Endothelial cell of umbilical vein (primary cell): ENCODE measurements around the gene TNIK. TPM values are rescaled to one million over a fixed set of nuclear protein-coding genes. Genes with fewer than 3 reads are reported as not detected.
A peak's percentile ranks its signal among the peaks of the same experiment; 100 is the strongest.

Source experiments
- BruUV-seq: library from RNA; stranded (reverse); fragments of 400-500 nt; replicated peaks from 2 replicates; lab custom pipeline; 2021; lab: Mats Ljungman, UMichigan
- CTCF ChIA-PET: fragments of 300-600, 350-600 bp; sonication (Branson Sonifier 250); formaldehyde crosslinking; loops from one replicate; lab custom pipeline; 2021; ENCODE audit warnings: antibody characterized with exemption, inconsistent platforms; lab: Charles Lee
- POLR2A ChIA-PET: fragments of 300-600, 350-600 bp; sonication (Branson Sonifier 250); formaldehyde crosslinking; loops from one replicate; lab custom pipeline; 2021; ENCODE audit warnings: antibody characterized with exemption, inconsistent platforms; lab: Charles Lee
- DNase-seq: peaks from one replicate; pipeline ENCODE4 v3.0.0-alpha.2; 2011; ENCODE audit warnings: low read depth, low spot score
- FAIRE-seq: peaks from 2 replicates; lab custom pipeline; 2011; peaks lifted over from hg19 to GRCh38; lab: Jason Lieb, UNC
- H2AFZ ChIP-seq: 2 replicates; pipeline ENCODE4 v1.6.0; 2012; ENCODE audit warnings: low read depth, low read length, control low read depth, inconsistent platforms
- H3K27ac ChIP-seq: 2 replicates; pipeline ENCODE4 v1.5.1; 2011; ENCODE audit warnings: low read depth, mild to moderate bottlenecking, control low read depth, low read length, moderate library complexity; ENCODE audit not compliant: insufficient read depth
- H3K27me3 ChIP-seq, 2 experiments: 2 replicates each; pipeline versions ENCODE4 v1.6.0 to v1.6.1; 2011; ENCODE audit warnings: low read length in 2 of 2, mixed read lengths in 1 of 2; ENCODE audit not compliant: control insufficient read depth in 2 of 2, insufficient read depth in 2 of 2
- H3K36me3 ChIP-seq, 2 experiments: 2 replicates in 1 of 2; 3 replicates in 1 of 2; pipeline ENCODE4 v1.5.1; 2011; ENCODE audit warnings: low read length in 2 of 2, mild to moderate bottlenecking in 1 of 2, moderate library complexity in 1 of 2; ENCODE audit not compliant: control insufficient read depth in 2 of 2, insufficient read depth in 2 of 2; ENCODE audit errors: extremely low read depth in 1 of 2
- H3K4me1 ChIP-seq: 3 replicates; pipeline ENCODE4 v1.5.1; 2011; ENCODE audit warnings: mild to moderate bottlenecking, low read length; ENCODE audit not compliant: control insufficient read depth, insufficient read depth; ENCODE audit errors: extremely low read depth
- H3K4me2 ChIP-seq: 2 replicates; pipeline ENCODE4 v1.6.1; 2011; ENCODE audit warnings: low read length, control low read depth, mixed read lengths; ENCODE audit not compliant: insufficient read depth
- H3K4me3 ChIP-seq, 3 experiments: fragments of 200-600 bp in 1 of 3; sonication (generic), shearing (Covaris generic) in 1 of 3; replicated peaks in 1 of 3; 2 replicates each; pipeline ENCODE4 v1.5.1; 2011 to 2016; ENCODE audit warnings: control low read depth in 3 of 3, low read length in 3 of 3, mild to moderate bottlenecking in 2 of 3, inconsistent platforms in 1 of 3, low read depth in 1 of 3, moderate library complexity in 1 of 3; ENCODE audit not compliant: insufficient read depth in 1 of 3
- H3K79me2 ChIP-seq: 2 replicates; pipeline ENCODE4 v1.6.0; 2012; ENCODE audit warnings: low read length, inconsistent platforms; ENCODE audit not compliant: control insufficient read depth, insufficient read depth
- H3K9ac ChIP-seq: replicated peaks from 2 replicates; pipeline ENCODE3; 2011; ENCODE audit warnings: low read length, control low read depth; ENCODE audit not compliant: insufficient read depth; ENCODE audit errors: extremely low read depth
- H3K9me1 ChIP-seq: replicated peaks from 3 replicates; pipeline ENCODE4 v1.6.0; 2011; ENCODE audit warnings: mild to moderate bottlenecking, low read length; ENCODE audit not compliant: control insufficient read depth, insufficient read depth; ENCODE audit errors: extremely low read depth
- H3K9me3 ChIP-seq: replicated peaks from 2 replicates; pipeline ENCODE4 v1.5.1; 2012; ENCODE audit warnings: low read length, inconsistent platforms; ENCODE audit not compliant: control insufficient read depth, insufficient read depth
- H4K20me1 ChIP-seq: replicated peaks from 2 replicates; pipeline ENCODE3; 2011; ENCODE audit warnings: mild to moderate bottlenecking, low read length; ENCODE audit not compliant: control insufficient read depth, insufficient read depth; ENCODE audit errors: extremely low read depth
- EZH2 ChIP-seq: IDR thresholded peaks from 2 replicates; pipeline ENCODE4 v1.6.1; 2012; ENCODE audit warnings: borderline replicate concordance, low read depth, mild to moderate bottlenecking, moderate library complexity, low read length, inconsistent platforms; ENCODE audit not compliant: severe bottlenecking
- FOS ChIP-seq: IDR thresholded peaks from 2 replicates; pipeline ENCODE4 v1.6.1; 2011; ENCODE audit warnings: mild to moderate bottlenecking, low read length, moderate library complexity, borderline replicate concordance; ENCODE audit not compliant: insufficient read depth
- GATA2 ChIP-seq: IDR thresholded peaks from 2 replicates; pipeline ENCODE4 v1.7.0; 2011; ENCODE audit warnings: low read depth, mild to moderate bottlenecking, moderate library complexity, mixed read lengths, low read length; ENCODE audit not compliant: insufficient read length, insufficient read depth
- JUN ChIP-seq: IDR thresholded peaks from 2 replicates; pipeline ENCODE4 v1.6.1; 2011; ENCODE audit warnings: borderline replicate concordance, low read depth; ENCODE audit not compliant: insufficient read length, insufficient read depth
- MYC ChIP-seq: IDR thresholded peaks from one replicate; pipeline ENCODE4 v1.6.1; 2011; ENCODE audit warnings: mild to moderate bottlenecking, low read depth, low read length
- POLR2A ChIP-seq: IDR thresholded peaks from 2 replicates; pipeline ENCODE4 v1.6.1; 2012; ENCODE audit warnings: low read depth, mild to moderate bottlenecking, control low read depth, low read length
- POLR2AphosphoS5 ChIP-seq: IDR thresholded peaks from 2 replicates; pipeline ENCODE4 v1.6.1; 2012; ENCODE audit warnings: low read depth, mild to moderate bottlenecking, control low read depth, low read length, moderate library complexity; ENCODE audit not compliant: insufficient read depth
- dilution Hi-C: fragments of 300-500 bp; cut with MboI; formaldehyde crosslinking; loops from one replicate; pipeline ENCODE4 v1.15.0; 2019; ENCODE audit warnings: low sequenced_read_pairs; ENCODE audit not compliant: extremely low pct_ligation_motif_present
- intact Hi-C: fragments of 100-400 bp; cut with micrococcal nuclease; formaldehyde crosslinking; loops from one replicate; pipeline ENCODE4 v1.10.0; 2022
- polyA plus RNA-seq, 4 experiments: library from polyadenylated mRNA; depleted of rRNA in 3 of 4; stranded (reverse) in 3 of 4; unstranded in 1 of 4; fragments of >200 nt; gene quantifications; 2 replicates each; pipeline versions ENCODE4 v1.2.1 to v1.2.3, GENCODE V29; 2011 to 2012; ENCODE audit warnings: missing spikeins in 1 of 4
- total RNA-seq: library from RNA; stranded (reverse); gene quantifications from 2 replicates; pipeline ENCODE4 v1.2.3, GENCODE V29; 2021
- TF ChIP-seq, protein P1 (sequence below): IDR thresholded peaks from 2 replicates; pipeline ENCODE4 v1.6.1; 2011; ENCODE audit not compliant: insufficient read depth, insufficient read length
- TF ChIP-seq, protein P2 (sequence below), 2 donors: IDR thresholded peaks; 1 replicate in 1 of 2; 2 replicates in 1 of 2; pipeline ENCODE4 v1.5.1; 2011; ENCODE audit warnings: low read length in 2 of 2, mild to moderate bottlenecking in 2 of 2, moderate library complexity in 2 of 2, control low read depth in 1 of 2, inconsistent platforms in 1 of 2, low read depth in 1 of 2; ENCODE audit not compliant: insufficient read depth in 1 of 2; ENCODE audit errors: extremely low read depth in 1 of 2

TNIK gene
- total and polyA plus RNA-seq, 2 donors (not counting 3 experiments of a cell fraction or from before 2014, with no cell fraction given): 10.9 to 39.7 TPM

DNA sequence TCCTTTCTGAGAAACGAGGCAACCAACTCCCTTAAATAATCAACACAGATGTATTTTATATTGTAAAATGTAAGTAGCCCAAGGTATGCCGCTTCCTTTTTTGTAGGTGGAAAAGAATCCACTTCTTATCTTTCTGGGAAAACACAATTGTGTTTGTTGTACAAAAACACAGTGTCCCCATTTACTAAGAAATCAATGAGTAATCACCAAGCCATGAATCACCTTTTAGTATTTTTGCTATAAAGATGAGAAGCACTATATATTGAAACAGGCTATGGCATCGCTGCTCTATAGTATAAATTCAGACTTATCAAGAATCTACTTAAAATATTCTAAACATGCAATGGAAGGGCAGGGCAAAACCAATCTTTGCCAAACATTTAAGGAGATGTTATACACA is 104.0 kb downstream of the TNIK start:
- Histone ChIP-seq H3K9me1 (no peaks in the 10 kb centered on the region), H2AFZ (no peak overlapping the region), H4K20me1 (no peaks in the 10 kb centered on the region), H3K79me2 (peaks cover 17% of the 10 kb centered on the region), H3K27ac (peak overlapping the region; percentile 64), H3K36me3 (no peaks in the 10 kb centered on the region), H3K4me2 (peak overlapping the region; percentile 57), H3K9ac (no peak overlapping the region), H3K4me3 (no peak overlapping the region), H3K27me3 (no peaks in the 10 kb centered on the region), H3K4me1 (peaks cover 56% of the 10 kb centered on the region), H3K9me3 (no peaks in the 10 kb centered on the region)
- ChIA-PET POLR2A (no interaction called here), CTCF (interaction anchor here (0.8 to 1.5 kb wide), 2 partner anchors 10 to 18 kb away, joined by 3 to 4 read pairs; no protein-coding TSS in a partner anchor)
- no peak for FAIRE-seq
- dilution Hi-C loops: no loop called here
- TF ChIP-seq EZH2: no peak
- TF ChIP-seq POLR2AphosphoS5: peak; percentile 48
- peak; percentile 76 for TF ChIP-seq FOS
- TF ChIP-seq, protein P1, sequence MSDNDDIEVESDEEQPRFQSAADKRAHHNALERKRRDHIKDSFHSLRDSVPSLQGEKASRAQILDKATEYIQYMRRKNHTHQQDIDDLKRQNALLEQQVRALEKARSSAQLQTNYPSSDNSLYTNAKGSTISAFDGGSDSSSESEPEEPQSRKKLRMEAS: no peak
- TF ChIP-seq GATA2: peak; percentile 55
- TF ChIP-seq, protein P2, sequence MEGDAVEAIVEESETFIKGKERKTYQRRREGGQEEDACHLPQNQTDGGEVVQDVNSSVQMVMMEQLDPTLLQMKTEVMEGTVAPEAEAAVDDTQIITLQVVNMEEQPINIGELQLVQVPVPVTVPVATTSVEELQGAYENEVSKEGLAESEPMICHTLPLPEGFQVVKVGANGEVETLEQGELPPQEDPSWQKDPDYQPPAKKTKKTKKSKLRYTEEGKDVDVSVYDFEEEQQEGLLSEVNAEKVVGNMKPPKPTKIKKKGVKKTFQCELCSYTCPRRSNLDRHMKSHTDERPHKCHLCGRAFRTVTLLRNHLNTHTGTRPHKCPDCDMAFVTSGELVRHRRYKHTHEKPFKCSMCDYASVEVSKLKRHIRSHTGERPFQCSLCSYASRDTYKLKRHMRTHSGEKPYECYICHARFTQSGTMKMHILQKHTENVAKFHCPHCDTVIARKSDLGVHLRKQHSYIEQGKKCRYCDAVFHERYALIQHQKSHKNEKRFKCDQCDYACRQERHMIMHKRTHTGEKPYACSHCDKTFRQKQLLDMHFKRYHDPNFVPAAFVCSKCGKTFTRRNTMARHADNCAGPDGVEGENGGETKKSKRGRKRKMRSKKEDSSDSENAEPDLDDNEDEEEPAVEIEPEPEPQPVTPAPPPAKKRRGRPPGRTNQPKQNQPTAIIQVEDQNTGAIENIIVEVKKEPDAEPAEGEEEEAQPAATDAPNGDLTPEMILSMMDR (IDR thresholded peaks at IDR 0.05; ENCODE audit: extremely low read depth in 1 of 2, insufficient read depth in 1 of 2, low read depth in 1 of 2, low read length in 2 of 2): no peak
- peak; percentile 63 for TF ChIP-seq JUN
- TF ChIP-seq MYC: no peak
- TF ChIP-seq POLR2A: no peak
- no TSS peak for BruUV-seq
- DNase-seq: peak; percentile 44
- intact Hi-C loops: loop anchor here (1.0 to 5.0 kb wide), 2 partner anchors 69 to 163 kb away; no protein-coding TSS in a partner anchor
